LoVo (cell line): ENCODE results near the gene PSMC3.

Source experiments
- DNase-seq: peaks from one replicate; pipeline ENCODE4 v3.0.0-alpha.2; 2016; ENCODE audit warnings: low spot score

PSMC3 gene

GRCh38 chr11:47413351-47413750 is 12.9 kb downstream of the PSMC3 start:
- DNase-seq: no peak

GRCh38 chr11:47411884-47412746 is 14.1 kb downstream of the PSMC3 start:
- DNase-seq: no peak

- DNase-seq: no peak
These were observed 15.6 kb downstream of the PSMC3 start for GRCh38 chr11:47410370-47411264.

GRCh38 chr11:47409440-47410369 is 16.5 kb downstream of the PSMC3 start:
- no peak for DNase-seq

- DNase-seq: no peak
These were observed 17.4 kb downstream of the PSMC3 start for GRCh38 chr11:47408598-47409439.

GRCh38 chr11:47407746-47408590 is 18.3 kb downstream of the PSMC3 start, which contains the start of gene SLC39A13:
Gene SLC39A13 (plus strand): TSS chr11:47408590. CDS start chr11:47410095, 1,505 bp downstream.
- peak; percentile 93 for DNase-seq

GRCh38 chr11:47406896-47407745 is 19.1 kb downstream of the PSMC3 start:
- DNase-seq: no peak

GRCh38 chr11:47403571-47403970 is 22.7 kb downstream of the PSMC3 start:
- DNase-seq: no peak

- no peak for DNase-seq
These were observed 23.1 kb downstream of the PSMC3 start for GRCh38 chr11:47403135-47403534.

- DNase-seq: no peak
These were observed 25.4 kb downstream of the PSMC3 start for GRCh38 chr11:47400768-47401279.

GRCh38 chr11:47399860-47400767 is 26.1 kb downstream of the PSMC3 start:
- no peak for DNase-seq

- no peak for DNase-seq
These were observed 27.7 kb downstream of the PSMC3 start for GRCh38 chr11:47398551-47398950.

GRCh38 chr11:47398011-47398410 is 28.2 kb downstream of the PSMC3 start:
- no peak for DNase-seq

- no peak for DNase-seq
These were observed 30.3 kb downstream of the PSMC3 start for GRCh38 chr11:47396049-47396320.

- no peak for DNase-seq
These were observed 30.8 kb downstream of the PSMC3 start for GRCh38 chr11:47395223-47396048.

- no peak for DNase-seq
These were observed 31.7 kb downstream of the PSMC3 start for GRCh38 chr11:47394322-47395222.
